Adrenal gland (tissue), 12 donors: ENCODE results near the gene ZNF563. TPM values are rescaled to one million over a fixed set of nuclear protein-coding genes. Genes with fewer than 3 reads are reported as not detected.
A peak's percentile ranks its signal among the peaks of the same experiment; 100 is the strongest.

Experiments
- DNase-seq, 7 donors: peaks; one replicate each; pipeline ENCODE4 v3.0.0-alpha.2; 2019 to 2020
- H3K27ac ChIP-seq, 5 donors: fragments of 200-600 bp; sonication (generic) in 4 of 5; 1 replicate in 3 of 5; 2 replicates in 2 of 5; pipeline versions ENCODE4 v1.5.1 to v1.8.0; 2016 to 2020; ENCODE audit warnings: mild to moderate bottlenecking in 1 of 5
- H3K27me3 ChIP-seq: fragments of 200-600 bp; 2 replicates; pipeline ENCODE4 v1.8.0; 2021
- H3K36me3 ChIP-seq, 2 donors: fragments of 200-600 bp; replicated peaks in 1 of 2; 1 replicate in 1 of 2; 2 replicates in 1 of 2; pipeline versions ENCODE4 v1.5.1 to v1.8.0; 2018 to 2022
- H3K4me1 ChIP-seq, 2 donors: fragments of 200-600 bp; replicated peaks in 1 of 2; 1 replicate in 1 of 2; 2 replicates in 1 of 2; pipeline versions ENCODE4 v1.5.1 to v1.8.0; 2018 to 2021
- H3K4me3 ChIP-seq, 4 donors: fragments of 200-600 bp; sonication (generic) in 3 of 4; one replicate each; pipeline ENCODE4 v1.5.1; 2016 to 2018
- H3K9me3 ChIP-seq, 3 donors: fragments of 200-600 bp; sonication (generic) in 1 of 3; replicated peaks in 1 of 3; 1 replicate in 2 of 3; 2 replicates in 1 of 3; pipeline versions ENCODE4 v1.5.1 to v1.8.0; 2016 to 2021
- POLR2A ChIP-seq, 2 donors: fragments of 450-650 bp; IDR thresholded peaks; one replicate each; pipeline ENCODE4 v1.6.1; 2017; ENCODE audit warnings: antibody characterized with exemption in 2 of 2, mild to moderate bottlenecking in 2 of 2, moderate library complexity in 1 of 2
- WGBS, 4 donors: extraction: QIAGEN DNeasy Blood & Tissue Kit in 2 of 4; methylation state at CpG; one replicate each; pipeline versions ENCODE4 v1.1.5 to v1.1.7; 2013 to 2017; 5-methylcytosine and 5-hydroxymethylcytosine counted together
- intact Hi-C, 2 donors: fragments of 100-400 bp; cut with DNase I; formaldehyde crosslinking; loops; one replicate each; pipeline versions ENCODE4 v1.14.1 to v1.15.0; 2022 to 2023
- polyA plus RNA-seq, 3 donors: library from polyadenylated mRNA; stranded (reverse); fragments of 200-250 nt in 2 of 3; fragments of 350-450 nt in 1 of 3; fragmentation: Illumina TruSeq in 1 of 3; extraction: RNeasy Lipid Tissue Mini Kit (QIAGEN cat#74804) in 1 of 3; gene quantifications; one replicate each; pipeline ENCODE4 v1.2.3, GENCODE V29; 2013 to 2014
- total RNA-seq, 9 donors: library from RNA; depleted of rRNA in 4 of 9; stranded (reverse); fragments of >200 nt in 4 of 9; fragments of 120-200 nt in 1 of 9; fragmentation: NEBNext Ultra II Directional in 1 of 9; extraction: Animal tissue kit (Norgen Biotek cat#: 25700) in 1 of 9; gene quantifications; one replicate each; pipeline versions ENCODE4 v1.1.0 to v1.2.4, GENCODE V29; 2013 to 2023
- TF ChIP-seq, protein P1 (sequence below), 6 experiments: fragments of 450-650 bp in 4 of 6; fragments of 200-600 bp in 2 of 6; sonication (generic) in 1 of 6; IDR thresholded peaks; 1 replicate in 5 of 6; 2 replicates in 1 of 6; pipeline versions ENCODE4 v1.5.1 to v1.8.0; 2016 to 2021; ENCODE audit warnings: antibody characterized with exemption in 6 of 6, mild to moderate bottlenecking in 2 of 6, moderate library complexity in 1 of 6
- donor health status: healthy with polysubstance abuse.
- donor health status: Bipolar disorder and iron deficiency.
- donor health status: DM: yes; HTN: yes; CAD: no.
- donor health status: DM: no; HTN: no; CAD: no.
- donor health status: DM: no; HTN: no; CAD: no.
- donor health status: DM: yes; HTN: yes; CAD: no.

Gene ZNF563
- total and polyA plus RNA-seq, 12 donors = 1.8 to 10.6 (median 5.1) TPM

DNA sequence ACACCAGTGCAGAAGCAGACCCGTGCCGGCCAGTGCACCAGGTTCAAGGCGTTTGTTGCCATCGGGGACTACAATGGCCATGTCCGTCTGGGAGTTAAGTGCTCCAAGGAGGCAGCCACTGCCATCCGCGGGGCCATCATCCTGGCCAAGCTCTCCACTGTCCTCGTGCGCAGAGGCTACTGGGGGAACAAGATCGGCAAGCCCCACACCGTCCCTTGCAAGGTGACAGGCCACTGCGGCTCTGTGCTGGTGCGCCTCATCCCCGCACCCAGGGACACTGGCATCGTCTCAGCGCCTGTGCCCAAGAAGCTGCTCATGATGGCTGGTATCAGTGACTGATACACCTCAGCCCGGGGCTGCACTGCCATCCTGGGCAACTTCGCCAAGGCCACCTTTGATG, 48.8 kb downstream of the ZNF563 start:
- DNase-seq = peak in 1 of 7 donors; percentile 15
- Histone ChIP-seq H3K9me3 (peaks cover 0 to 6% (median 0%) of the 10 kb centered on the region in 3 donors), H3K4me1 (peaks cover 9 to 13% of the 10 kb centered on the region in 2 donors), H3K27me3 (no peaks in the 10 kb centered on the region), H3K4me3 (no peak overlapping the region), H3K27ac (no peak overlapping the region), H3K36me3 (no peaks in the 10 kb centered on the region)
- no peak for TF ChIP-seq POLR2A (IDR thresholded peaks at IDR 0.05)
- TF ChIP-seq, protein P1, sequence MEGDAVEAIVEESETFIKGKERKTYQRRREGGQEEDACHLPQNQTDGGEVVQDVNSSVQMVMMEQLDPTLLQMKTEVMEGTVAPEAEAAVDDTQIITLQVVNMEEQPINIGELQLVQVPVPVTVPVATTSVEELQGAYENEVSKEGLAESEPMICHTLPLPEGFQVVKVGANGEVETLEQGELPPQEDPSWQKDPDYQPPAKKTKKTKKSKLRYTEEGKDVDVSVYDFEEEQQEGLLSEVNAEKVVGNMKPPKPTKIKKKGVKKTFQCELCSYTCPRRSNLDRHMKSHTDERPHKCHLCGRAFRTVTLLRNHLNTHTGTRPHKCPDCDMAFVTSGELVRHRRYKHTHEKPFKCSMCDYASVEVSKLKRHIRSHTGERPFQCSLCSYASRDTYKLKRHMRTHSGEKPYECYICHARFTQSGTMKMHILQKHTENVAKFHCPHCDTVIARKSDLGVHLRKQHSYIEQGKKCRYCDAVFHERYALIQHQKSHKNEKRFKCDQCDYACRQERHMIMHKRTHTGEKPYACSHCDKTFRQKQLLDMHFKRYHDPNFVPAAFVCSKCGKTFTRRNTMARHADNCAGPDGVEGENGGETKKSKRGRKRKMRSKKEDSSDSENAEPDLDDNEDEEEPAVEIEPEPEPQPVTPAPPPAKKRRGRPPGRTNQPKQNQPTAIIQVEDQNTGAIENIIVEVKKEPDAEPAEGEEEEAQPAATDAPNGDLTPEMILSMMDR (IDR thresholded peaks at IDR 0.05) = no peak
- intact Hi-C loops = no loop called here
- 85 to 93% (median 90%) methylated on average over 8 to 18 of the region's 18 CpGs for WGBS, 4 donors

DNA sequence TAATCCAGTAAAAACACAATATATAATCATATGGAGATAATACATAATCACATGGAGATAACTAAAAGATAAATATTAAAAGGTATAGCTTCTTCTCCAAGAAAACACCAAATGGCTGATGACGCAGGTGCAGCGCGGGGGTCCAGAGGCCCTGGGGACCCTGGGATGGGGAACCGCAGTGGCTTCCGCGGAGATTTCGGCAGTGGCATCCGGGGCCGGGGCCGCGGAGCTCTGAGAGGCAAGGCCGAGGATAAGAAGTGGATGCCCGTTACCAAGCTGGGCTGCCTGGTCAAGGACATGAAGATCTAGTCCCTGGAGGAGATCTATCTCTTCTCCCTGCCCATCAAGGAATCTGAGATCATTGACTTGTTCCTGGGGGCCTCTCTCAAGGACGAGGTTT, 49.2 kb downstream of the ZNF563 start:
- H3K4me3 ChIP-seq = no peak overlapping the region
- WGBS, 4 donors = 85 to 93% (median 90%) methylated on average over 8 to 14 of the region's 14 CpGs
- no peaks in the 10 kb centered on the region for H3K36me3 ChIP-seq
- H3K27me3 ChIP-seq = no peaks in the 10 kb centered on the region
- no peak for DNase-seq
- peaks cover 0 to 6% (median 0%) of the 10 kb centered on the region in 3 donors for H3K9me3 ChIP-seq
- H3K27ac ChIP-seq = no peak overlapping the region
- H3K4me1 ChIP-seq = peaks cover 5 to 9% of the 10 kb centered on the region in 2 donors
- TF ChIP-seq, protein P1 (IDR thresholded peaks at IDR 0.05) = no peak
- intact Hi-C loops = no loop called here

DNA sequence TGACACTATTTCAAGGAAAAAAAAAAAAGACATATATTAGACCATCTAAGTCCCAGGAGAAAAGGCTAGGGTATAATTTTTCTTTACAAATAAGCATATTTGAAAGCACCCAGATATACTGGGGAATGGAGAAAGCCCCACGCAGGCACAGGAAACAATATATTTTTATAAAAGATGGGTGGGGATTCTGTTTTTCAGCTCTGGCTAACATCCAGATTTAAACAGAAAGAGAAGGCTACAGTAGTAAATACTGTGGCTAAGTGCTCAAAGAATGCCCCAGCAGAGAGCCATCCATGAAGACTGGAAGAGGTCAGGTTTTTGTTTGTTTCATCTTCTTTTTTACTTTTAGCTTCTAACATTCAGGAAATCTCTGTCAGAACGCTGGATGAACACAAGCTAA, 54.7 kb downstream of the ZNF563 start:
- no peaks in the 10 kb centered on the region for H3K27me3 ChIP-seq
- DNase-seq = no peak
- 68 to 77% (median 71%) methylated on average over 2 of the region's 2 CpGs for WGBS, 4 donors
- intact Hi-C loops = loop anchor here in 1 of 2 donors (10.0 kb wide), 1 partner anchor 246 kb away; no protein-coding TSS in a partner anchor
- H3K9me3 ChIP-seq = peaks cover 0 to 16% (median 0%) of the 10 kb centered on the region in 3 donors
- no peak overlapping the region for H3K27ac ChIP-seq
- H3K4me3 ChIP-seq = no peak overlapping the region
- TF ChIP-seq, protein P1 (IDR thresholded peaks at IDR 0.05) = no peak
- TF ChIP-seq POLR2A (IDR thresholded peaks at IDR 0.05) = no peak
- H3K4me1 ChIP-seq = no peaks in the 10 kb centered on the region
- peaks cover 0 to 10% of the 10 kb centered on the region in 2 donors for H3K36me3 ChIP-seq

DNA sequence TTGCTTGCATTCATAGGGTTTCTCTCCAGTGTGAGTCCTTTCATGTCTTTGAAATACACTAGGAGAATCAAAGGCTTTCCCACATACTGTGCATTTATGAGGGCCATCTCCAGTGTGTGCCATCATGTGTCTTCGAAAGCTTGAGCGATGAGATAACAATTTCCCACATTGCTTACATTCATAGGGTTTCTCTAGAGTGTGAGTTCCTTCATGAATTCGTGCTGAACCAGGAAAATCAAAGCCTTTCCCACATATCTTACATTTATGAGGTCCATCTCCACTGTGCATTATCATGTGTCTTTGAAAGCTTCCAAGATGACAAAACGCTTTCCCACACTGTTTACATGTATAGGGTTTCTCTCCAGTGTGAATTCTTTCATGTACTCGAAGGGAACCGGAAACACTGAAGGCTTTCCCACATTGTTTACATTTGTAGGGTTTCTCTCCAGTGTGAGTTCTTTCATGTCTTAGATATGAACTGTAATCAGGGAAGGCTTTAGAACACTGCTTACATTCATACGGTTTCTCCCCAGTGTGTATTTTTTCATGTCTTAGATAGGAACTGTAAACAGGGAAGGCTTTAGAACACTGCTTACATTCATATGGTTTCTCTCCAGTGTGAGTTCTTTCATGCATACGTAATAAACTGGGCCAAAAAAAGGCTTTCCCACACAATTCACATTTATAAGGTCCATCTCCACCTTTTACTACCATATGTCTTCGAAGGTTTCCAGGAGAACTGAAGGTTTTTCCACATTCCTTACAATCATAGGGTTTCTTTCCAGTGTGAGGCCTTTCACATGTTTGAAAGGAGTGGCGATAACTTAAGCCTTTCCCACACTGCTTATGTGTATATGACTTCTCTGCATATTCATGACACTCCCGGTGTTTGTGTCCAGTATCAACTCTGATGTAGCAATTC, 60.2 kb downstream of the ZNF563 start:
- intact Hi-C loops = loop anchor here in 1 of 2 donors (10.0 kb wide), 1 partner anchor 252 kb away; no protein-coding TSS in a partner anchor
- TF ChIP-seq, protein P1 (IDR thresholded peaks at IDR 0.05) = no peak
- TF ChIP-seq POLR2A (IDR thresholded peaks at IDR 0.05) = no peak
- no peak for DNase-seq
- H3K4me3 ChIP-seq = peak overlapping the region in 1 of 4 donors; percentile 14
- 97 to 98% (median 98%) methylated on average over 11 of the region's 11 CpGs for WGBS, 4 donors
- peaks cover 0 to 27% of the 10 kb centered on the region in 2 donors for H3K36me3 ChIP-seq
- H3K9me3 ChIP-seq = peaks cover 0 to 55% (median 0%) of the 10 kb centered on the region in 3 donors
- no peaks in the 10 kb centered on the region for H3K27me3 ChIP-seq
- H3K4me1 ChIP-seq = no peaks in the 10 kb centered on the region
- H3K27ac ChIP-seq = no peak overlapping the region
